T47D (cell line): Measurements from ENCODE around the gene IGF1R.

Source experiments
- DNase-seq, 2 experiments: peaks; one replicate each; pipeline versions ENCODE4 v3.0.0 to v3.0.0-alpha.2; 2011 to 2012; ENCODE audit warnings: low read depth in 1 of 2, low spot score in 1 of 2
- JUND ChIP-seq: IDR thresholded peaks from 2 replicates; pipeline ENCODE4 v1.6.1; 2012; ENCODE audit warnings: low read depth
- in situ Hi-C: cut with HindIII; loops from 2 replicates; pipeline ENCODE4 v1.10.0; 2016; ENCODE audit warnings: low sequenced_read_pairs, low pct_unique_long_range_greater_than_20kb

IGF1R gene

GRCh38 chr15:98668566-98669308, 20.4 kb downstream of the IGF1R start:
- in situ Hi-C loops, result no loop called here
- DNase-seq, result no peak
- no peak for TF ChIP-seq JUND

GRCh38 chr15:98669638-98670037, 21.3 kb downstream of the IGF1R start:
- DNase-seq, result no peak
- in situ Hi-C loops, result no loop called here
- TF ChIP-seq JUND, result no peak

GRCh38 chr15:98671060-98672008, 23.0 kb downstream of the IGF1R start:
- no peak for TF ChIP-seq JUND
- DNase-seq, result no peak

GRCh38 chr15:98673133-98673532, 24.8 kb downstream of the IGF1R start:
- no peak for DNase-seq
- no peak for TF ChIP-seq JUND
- in situ Hi-C loops, result no loop called here

More at GRCh38 chr15:98671060-98672008, 23.0 kb downstream of the IGF1R start:
- in situ Hi-C loops, result no loop called here

GRCh38 chr15:98674336-98674735, 26.0 kb downstream of the IGF1R start:
- DNase-seq, result no peak
- in situ Hi-C loops, result no loop called here
- no peak for TF ChIP-seq JUND

GRCh38 chr15:98676586-98677270, 28.4 kb downstream of the IGF1R start:
- in situ Hi-C loops, result no loop called here
- TF ChIP-seq JUND, result no peak
- no peak for DNase-seq

- in situ Hi-C loops, result no loop called here
- TF ChIP-seq JUND, result no peak
- DNase-seq, result no peak
Measured at GRCh38 chr15:98677345-98678059, 29.2 kb downstream of the IGF1R start.

GRCh38 chr15:98678484-98678883, 30.1 kb downstream of the IGF1R start:
- in situ Hi-C loops, result no loop called here
- TF ChIP-seq JUND, result no peak

GRCh38 chr15:98681061-98681460, 32.7 kb downstream of the IGF1R start:
- DNase-seq, result no peak
- in situ Hi-C loops, result no loop called here
- TF ChIP-seq JUND, result no peak

More at GRCh38 chr15:98678484-98678883, 30.1 kb downstream of the IGF1R start:
- no peak for DNase-seq

GRCh38 chr15:98682992-98683701, 34.8 kb downstream of the IGF1R start:
- DNase-seq, result no peak
- in situ Hi-C loops, result no loop called here
- no peak for TF ChIP-seq JUND

GRCh38 chr15:98683831-98684230, 35.5 kb downstream of the IGF1R start:
- in situ Hi-C loops, result no loop called here
- no peak for TF ChIP-seq JUND
- DNase-seq, result no peak
